Measurements from ENCODE around the gene MORN3.
"Not testable (repeated sequence)": the region's sequence is repeated elsewhere in the genome, so short reads cannot be mapped to it uniquely, and the experiment has no call there.

The MORN3 gene

GRCh38 chr12:121689430-121689829 lies 20.0 kb upstream of the MORN3 start:
- no peak for DNase-seq

- no peak for DNase-seq
These were observed 19.5 kb upstream of the MORN3 start for GRCh38 chr12:121688966-121689365.

GRCh38 chr12:121679661-121680197 lies 10.3 kb upstream of the MORN3 start:
- DNase-seq = not testable (repeated sequence)

GRCh38 chr12:121678716-121679300 lies 9.4 kb upstream of the MORN3 start:
- DNase-seq = no peak

GRCh38 chr12:121678305-121678704 lies 8.9 kb upstream of the MORN3 start:
- DNase-seq = no peak

- DNase-seq = no peak
These were observed 6.7 kb upstream of the MORN3 start for GRCh38 chr12:121676190-121676589.

- DNase-seq = no peak
These were observed 3.6 kb upstream of the MORN3 start for GRCh38 chr12:121673013-121673511.

- peak; percentile 66 for DNase-seq
These were observed 519 bp downstream of the MORN3 start for GRCh38 chr12:121668750-121669520.

- DNase-seq = not testable (repeated sequence)
These were observed 2.6 kb downstream of the MORN3 start for GRCh38 chr12:121666829-121667228.

- no peak for DNase-seq
These were observed 5.9 kb downstream of the MORN3 start for GRCh38 chr12:121663610-121663929.

GRCh38 chr12:121661353-121662105 lies 7.9 kb downstream of the MORN3 start:
- not testable (repeated sequence) for DNase-seq

GRCh38 chr12:121657305-121658008 lies 12.0 kb downstream of the MORN3 start:
- no peak for DNase-seq

GRCh38 chr12:121656122-121656521 lies 13.3 kb downstream of the MORN3 start:
- no peak for DNase-seq

- no peak for DNase-seq
These were observed 15.5 kb downstream of the MORN3 start for GRCh38 chr12:121653999-121654398.

- no peak for DNase-seq
These were observed 16.5 kb downstream of the MORN3 start for GRCh38 chr12:121652767-121653497.

GRCh38 chr12:121651320-121651719 lies 18.1 kb downstream of the MORN3 start:
- no peak for DNase-seq

- peak; percentile 59 for DNase-seq
These were observed 19.6 kb downstream of the MORN3 start for GRCh38 chr12:121649819-121650353.

GRCh38 chr12:121649322-121649721 lies 20.1 kb downstream of the MORN3 start:
- no peak for DNase-seq

GRCh38 chr12:121648458-121649028 lies 20.9 kb downstream of the MORN3 start:
- no peak for DNase-seq

- DNase-seq = no peak
These were observed 28.2 kb downstream of the MORN3 start for GRCh38 chr12:121641343-121641630.

GRCh38 chr12:121638298-121639202 lies 30.9 kb downstream of the MORN3 start:
- no peak for DNase-seq

Data from CD4-positive, alpha-beta T cell treated with Interleukin-10 for 1 hour (primary cell).